HepG2 (cell line): ENCODE results near the gene PACC1. TPM values are rescaled to one million over a fixed set of nuclear protein-coding genes. Genes with fewer than 3 reads are reported as not detected.

Experiments used
- ATAC-seq: fragments of 200-7000 bp; cut with Tn5 transposase; 3 replicates; pipeline ENCODE4 v1.9.1; 2020; ENCODE audit warnings: mild to moderate bottlenecking, moderate library complexity
- BruUV-seq: library from RNA; stranded (reverse); fragments of 400-500 nt; replicated peaks from 2 replicates; lab custom pipeline; 2021; lab: Mats Ljungman, UMichigan
- CTCF ChIA-PET: fragments of 300-600 bp; formaldehyde crosslinking; extraction: SDS; loops from one replicate; lab custom pipeline; 2021; ENCODE audit warnings: low total read pairs, inconsistent platforms, low intra/inter-chr PET ratio; lab: Yijun Ruan, JAX
- POLR2A ChIA-PET: fragments of 350-600 bp; sonication (Branson Sonifier 250); formaldehyde crosslinking; loops from one replicate; lab custom pipeline; 2020; ENCODE audit warnings: antibody characterized with exemption, inconsistent platforms; lab: Yijun Ruan, JAX
- DNase-seq: peaks from one replicate; pipeline ENCODE4 v3.0.0-alpha.2; 2015; ENCODE audit warnings: low spot score
- FAIRE-seq: peaks from 3 replicates; lab custom pipeline; 2011; peaks lifted over from hg19 to GRCh38; lab: Jason Lieb, UNC
- H2AFZ ChIP-seq: one replicate; pipeline ENCODE4 v1.6.1; 2011; ENCODE audit warnings: low read length, inconsistent platforms
- H3K27ac ChIP-seq: fragments of 300-600 bp; 3 replicates; pipeline ENCODE4 v1.8.0; 2011; ENCODE audit warnings: mixed run types, mild to moderate bottlenecking, mixed read lengths, low read length, inconsistent platforms; ENCODE audit not compliant: insufficient read depth; ENCODE audit errors: extremely low read length
- H3K27me3 ChIP-seq, 2 experiments: fragments of 200-600 bp in 1 of 2; 2 replicates in 1 of 2; 3 replicates in 1 of 2; pipeline versions ENCODE4 v1.6.0 to v1.8.0; 2011; ENCODE audit warnings: low read length in 2 of 2, mild to moderate bottlenecking in 2 of 2, moderate library complexity in 2 of 2, inconsistent platforms in 1 of 2; ENCODE audit not compliant: insufficient read depth in 2 of 2, control insufficient read depth in 1 of 2
- H3K36me3 ChIP-seq, 2 experiments: fragments of 200-600 bp in 1 of 2; replicated peaks in 1 of 2; 2 replicates in 1 of 2; 3 replicates in 1 of 2; pipeline versions ENCODE4 v1.5.1 to v1.8.0; 2011; ENCODE audit warnings: low read length in 2 of 2, inconsistent platforms in 1 of 2; ENCODE audit not compliant: insufficient read depth in 2 of 2, control insufficient read depth in 1 of 2
- H3K4me1 ChIP-seq: 2 replicates; pipeline ENCODE4 v1.5.1; 2012; ENCODE audit warnings: low read length, inconsistent platforms; ENCODE audit not compliant: insufficient read depth
- H3K4me2 ChIP-seq: 2 replicates; pipeline ENCODE4 v1.6.0; 2011; ENCODE audit warnings: low read depth, low read length, inconsistent platforms
- H3K4me3 ChIP-seq, 3 experiments: fragments of 200-600 bp in 1 of 3; sonication (generic), shearing (Covaris generic) in 1 of 3; replicated peaks in 1 of 3; 2 replicates each; pipeline ENCODE4 v1.5.1; 2011 to 2016; ENCODE audit warnings: low read length in 3 of 3, inconsistent platforms in 2 of 3, low read depth in 2 of 3, mild to moderate bottlenecking in 2 of 3, control low read depth in 1 of 3, mixed read lengths in 1 of 3; ENCODE audit not compliant: insufficient read depth in 1 of 3
- H3K79me2 ChIP-seq: one replicate; pipeline ENCODE4 v1.6.1; 2011; ENCODE audit warnings: low read length, inconsistent platforms; ENCODE audit not compliant: insufficient read depth
- H3K9ac ChIP-seq: 2 replicates; pipeline ENCODE4 v1.6.0; 2011; ENCODE audit warnings: mild to moderate bottlenecking, low read depth, low read length, inconsistent platforms; ENCODE audit not compliant: insufficient read depth
- H3K9me3 ChIP-seq: 2 replicates; pipeline ENCODE4 v1.5.1; 2012; ENCODE audit warnings: mild to moderate bottlenecking, low read length
- H4K20me1 ChIP-seq: 2 replicates; pipeline ENCODE4 v1.6.0; 2011; ENCODE audit warnings: inconsistent platforms, mild to moderate bottlenecking, low read length, moderate library complexity; ENCODE audit not compliant: insufficient read depth
- MAFK ChIP-seq, 2 experiments: IDR thresholded peaks in 1 of 2; conservative IDR thresholded peaks in 1 of 2; 2 replicates each; pipeline ENCODE4 v1.6.1; 2011; ENCODE audit warnings: improper control_type of control experiment in 2 of 2, low read length in 2 of 2
- MYC ChIP-seq: sonication (generic); formaldehyde crosslinking; IDR thresholded peaks from 2 replicates; pipeline ENCODE4 v1.9.0; 2021; ENCODE audit warnings: missing genetic modification reagents, borderline replicate concordance
- TBL1XR1 ChIP-seq: fragments of 150-350 bp; IDR thresholded peaks from 2 replicates; pipeline ENCODE4 v1.6.1; 2014; ENCODE audit warnings: borderline replicate concordance, low read length; ENCODE audit not compliant: partially characterized antibody
- ZNF878 ChIP-seq: sonication (generic); formaldehyde crosslinking; IDR thresholded peaks from 2 replicates; pipeline ENCODE4 v1.8.1; 2023; ENCODE audit warnings: mild to moderate bottlenecking, missing genetic modification reagents, moderate library complexity
- WGBS: methylation state at CpG from one replicate; pipeline ENCODE4 v1.1.6; 2017; ENCODE audit warnings: low lambda C conversion rate; 5-methylcytosine and 5-hydroxymethylcytosine counted together
- in situ Hi-C: cut with HindIII; loops from 2 replicates; pipeline ENCODE4 v1.10.0; 2017; ENCODE audit warnings: low pct_unique_long_range_greater_than_20kb; ENCODE audit not compliant: extremely low pct_ligation_motif_present
- intact Hi-C: fragments of 100-400 bp; cut with micrococcal nuclease; formaldehyde crosslinking; loops from one replicate; pipeline ENCODE4 v1.10.0; 2022; ENCODE audit not compliant: unreplicated experiment
- polyA plus RNA-seq, 8 experiments: library from polyadenylated mRNA; depleted of rRNA in 3 of 8; stranded (reverse) in 7 of 8; unstranded in 1 of 8; fragments of >200 nt; fragmentation: Illumina TruSeq in 4 of 8; extraction: Trizol in 4 of 8; gene quantifications; 2 replicates each; pipeline versions ENCODE4 v1.2.1 to v1.2.3, GENCODE V29; 2011 to 2016; ENCODE audit warnings: low read depth in 4 of 8, missing spikeins in 1 of 8, mixed read lengths in 1 of 8; ENCODE audit not compliant: insufficient read depth in 1 of 8
- total RNA-seq, 5 experiments: library from RNA; depleted of rRNA; stranded (reverse); fragments of >200 nt; fragmentation: Illumina TruSeq; extraction: Trizol; gene quantifications; 2 replicates each; pipeline ENCODE4 v1.2.3, GENCODE V29; 2016; ENCODE audit warnings: low read depth in 1 of 5
- TF ChIP-seq, protein P1 (sequence below): sonication (generic); formaldehyde crosslinking; IDR thresholded peaks from 2 replicates; pipeline ENCODE4 v1.5.0; 2020; ENCODE audit warnings: missing genetic modification reagents, mild to moderate bottlenecking, borderline replicate concordance
- TF ChIP-seq, protein P2 (sequence below): sonication (generic); formaldehyde crosslinking; IDR thresholded peaks from 2 replicates; pipeline ENCODE4 v1.5.0; 2020; ENCODE audit warnings: mild to moderate bottlenecking, missing genetic modification reagents

Gene PACC1
- total and polyA plus RNA-seq, 2 of the 13 experiments (the other 11 are each of a cell fraction or from before 2014, with no cell fraction given), result 9.4 to 10.7 TPM

DNA sequence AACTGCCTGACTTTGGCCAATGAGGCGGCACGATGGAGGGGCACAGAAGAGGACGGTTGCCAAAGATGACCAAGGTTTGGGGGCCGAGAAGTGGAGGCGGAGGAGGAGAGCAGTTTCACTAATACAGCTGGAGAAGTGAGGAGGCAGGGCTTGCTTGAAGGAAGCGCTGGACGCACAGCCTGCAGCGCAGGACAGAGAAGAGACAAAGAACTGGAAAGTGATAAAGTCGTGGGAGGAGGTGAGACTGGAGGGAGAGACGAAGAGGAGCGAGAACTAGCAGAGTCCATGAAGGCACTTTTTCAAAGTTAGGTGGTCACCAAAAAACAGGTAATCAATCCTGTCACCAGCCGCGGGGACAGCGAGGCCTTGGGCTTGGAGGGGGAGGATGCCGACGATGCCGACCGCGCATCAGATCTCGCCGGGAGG is 771 bp downstream of the PACC1 start (continued):
- TF ChIP-seq ZNF878 (CRISPR knock-in tag) (no peak), MYC (CRISPR knock-in tag) (no peak; the same call in 1 of the 2 replicates)
- TF ChIP-seq, protein P1, sequence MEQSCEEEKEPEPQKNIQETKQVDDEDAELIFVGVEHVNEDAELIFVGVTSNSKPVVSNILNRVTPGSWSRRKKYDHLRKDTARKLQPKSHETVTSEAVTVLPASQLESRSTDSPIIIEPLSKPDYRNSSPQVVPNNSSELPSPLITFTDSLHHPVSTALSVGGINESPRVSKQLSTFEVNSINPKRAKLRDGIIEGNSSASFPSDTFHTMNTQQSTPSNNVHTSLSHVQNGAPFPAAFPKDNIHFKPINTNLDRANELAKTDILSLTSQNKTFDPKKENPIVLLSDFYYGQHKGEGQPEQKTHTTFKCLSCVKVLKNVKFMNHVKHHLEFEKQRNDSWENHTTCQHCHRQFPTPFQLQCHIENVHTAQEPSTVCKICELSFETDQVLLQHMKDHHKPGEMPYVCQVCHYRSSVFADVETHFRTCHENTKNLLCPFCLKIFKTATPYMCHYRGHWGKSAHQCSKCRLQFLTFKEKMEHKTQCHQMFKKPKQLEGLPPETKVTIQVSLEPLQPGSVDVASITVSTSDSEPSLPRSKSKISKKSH (CRISPR knock-in tag), result no peak; the same call in 1 of the 2 replicates
- TF ChIP-seq, protein P2, sequence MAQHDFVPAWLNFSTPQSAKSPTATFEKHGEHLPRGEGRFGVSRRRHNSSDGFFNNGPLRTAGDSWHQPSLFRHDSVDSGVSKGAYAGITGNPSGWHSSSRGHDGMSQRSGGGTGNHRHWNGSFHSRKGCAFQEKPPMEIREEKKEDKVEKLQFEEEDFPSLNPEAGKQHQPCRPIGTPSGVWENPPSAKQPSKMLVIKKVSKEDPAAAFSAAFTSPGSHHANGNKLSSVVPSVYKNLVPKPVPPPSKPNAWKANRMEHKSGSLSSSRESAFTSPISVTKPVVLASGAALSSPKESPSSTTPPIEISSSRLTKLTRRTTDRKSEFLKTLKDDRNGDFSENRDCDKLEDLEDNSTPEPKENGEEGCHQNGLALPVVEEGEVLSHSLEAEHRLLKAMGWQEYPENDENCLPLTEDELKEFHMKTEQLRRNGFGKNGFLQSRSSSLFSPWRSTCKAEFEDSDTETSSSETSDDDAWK, result no peak

DNA sequence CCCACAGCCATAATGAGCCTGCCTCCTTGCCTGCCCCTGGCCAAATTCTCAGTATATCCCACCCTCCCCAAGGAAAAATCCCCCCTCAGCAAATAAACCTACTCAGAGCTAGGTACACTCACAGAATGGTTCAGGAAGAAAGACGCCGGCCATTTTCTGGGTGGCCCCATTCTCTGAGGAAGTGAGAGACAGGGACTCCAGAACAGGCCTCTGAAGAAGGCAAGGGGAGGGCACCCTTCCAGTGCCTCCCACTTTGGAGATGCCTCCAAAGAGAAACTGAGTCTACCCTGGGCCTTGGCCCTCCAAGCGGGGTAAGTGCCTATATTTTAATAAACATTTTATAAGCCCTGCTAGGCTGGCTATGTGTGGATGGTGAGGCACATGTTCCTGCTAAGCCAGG is 2.3 kb downstream of the PACC1 start:
- H3K9me3 ChIP-seq, result no peaks in the 10 kb centered on the region
- ChIA-PET POLR2A (no interaction called here), CTCF (no interaction called here)
- TF ChIP-seq MAFK (conservative IDR thresholded peaks at IDR 0.05 in 1 of 2, IDR thresholded peaks at IDR 0.05 in 1 of 2; ENCODE audit: low read length in 2 of 2) (0 out of 4 replicates have a peak, but pooled peaks of 1 of the 2 experiments have one; percentile 3), TBL1XR1 (no peak)
- peaks cover 0 to 5% of the 10 kb centered on the region in 2 experiments; a peak in 1 of 5 replicates for H3K27me3 ChIP-seq
- no TSS peak for BruUV-seq
- H3K79me2 ChIP-seq, result peaks cover 11% of the 10 kb centered on the region
- no peak overlapping the region for H3K4me2 ChIP-seq
- WGBS, result 94% methylated on average over 3 of the region's 3 CpGs
- peaks cover 42% of the 10 kb centered on the region for H3K4me1 ChIP-seq
- no peak overlapping the region for H3K27ac ChIP-seq
- H3K36me3 ChIP-seq, result peaks cover 11 to 17% of the 10 kb centered on the region in 2 experiments; a peak in 3 of 5 replicates
- in situ Hi-C loops, result no loop called here
- FAIRE-seq (no peak), DNase-seq (no peak), ATAC-seq (no peak)
- no peak overlapping the region for H3K9ac ChIP-seq
- intact Hi-C loops, result no loop called here
- no peaks in the 10 kb centered on the region for H4K20me1 ChIP-seq
- no peak overlapping the region for H2AFZ ChIP-seq
- H3K4me3 ChIP-seq, result no peak overlapping the region
